Measurements from ENCODE around the gene ZNF83.
"Not testable (repeated sequence)": the region's sequence is repeated elsewhere in the genome, so short reads cannot be mapped to it uniquely, and the experiment has no call there.

Gene ZNF83

DNA sequence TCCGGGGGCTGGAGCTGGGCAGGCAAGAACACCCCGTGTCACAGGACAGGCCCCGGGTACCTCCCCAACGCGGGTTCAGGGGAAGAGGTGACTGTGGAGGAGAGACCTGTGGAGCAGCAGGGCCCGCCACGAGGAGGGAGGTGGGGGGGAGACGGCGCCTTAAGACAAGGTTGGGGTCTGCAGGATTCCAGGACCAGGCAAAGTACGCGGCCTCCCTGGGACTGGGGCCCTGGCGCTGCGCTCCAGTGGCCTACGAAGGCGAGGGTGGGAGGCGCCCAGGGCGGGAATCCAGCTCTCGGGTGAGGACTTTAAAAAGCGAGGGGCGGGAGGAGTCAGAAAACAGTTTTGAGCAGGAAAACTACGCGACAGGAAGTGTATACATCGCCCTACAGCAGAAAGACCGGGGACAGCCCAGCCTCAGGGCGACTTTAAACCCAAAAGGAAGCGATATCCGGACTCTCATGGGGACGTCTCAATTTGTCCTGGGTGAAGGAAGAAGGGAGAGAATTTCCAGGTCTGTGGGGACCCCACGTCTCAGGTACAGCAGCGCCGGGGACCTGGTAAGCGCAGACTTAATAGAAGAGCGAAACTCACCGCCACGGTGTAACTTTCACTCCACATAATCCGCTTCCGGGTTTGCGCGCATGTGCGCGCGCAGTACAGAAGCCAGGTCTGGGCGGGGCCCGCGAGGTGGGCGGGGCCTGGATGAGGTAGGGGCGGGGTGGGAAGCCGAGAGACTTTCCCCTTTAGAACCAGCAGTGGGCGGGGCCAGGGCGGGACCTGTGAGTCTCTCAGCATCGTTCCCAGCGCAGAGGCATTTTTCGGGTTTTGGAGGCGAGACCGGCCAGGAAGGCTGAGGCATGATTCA is at the start of gene ZNF83:
ZNF83 (minus strand) TSS at position 638 of the 868 bp plus-strand sequence.
- DNase-seq (ENCODE audit: low spot score): peak; percentile 93

- DNase-seq (ENCODE audit: low spot score): no peak
Observed at GRCh38 chr19:52687684-52688083, 49.5 kb upstream of the ZNF83 start.

DNA sequence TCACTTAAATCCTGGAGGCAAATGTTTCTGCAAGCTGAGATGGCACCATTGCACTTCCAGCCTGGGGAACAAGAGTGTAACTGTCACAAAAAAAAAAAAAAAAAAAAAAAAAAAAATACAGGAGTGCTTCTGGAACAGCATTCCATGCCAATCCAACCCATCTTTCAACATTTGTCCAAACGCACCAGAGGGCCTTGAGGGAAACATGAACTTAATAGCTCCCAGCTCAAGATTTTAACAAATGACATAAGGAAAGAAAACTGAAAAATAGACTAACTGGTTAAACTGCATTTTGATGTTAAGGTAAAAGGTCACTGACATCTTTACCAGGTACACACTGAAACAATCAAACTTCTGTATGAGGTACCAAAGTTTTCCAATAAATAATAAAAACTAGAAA is 47.7 kb upstream of the ZNF83 start:
- no peak for DNase-seq (ENCODE audit: low spot score)

DNA sequence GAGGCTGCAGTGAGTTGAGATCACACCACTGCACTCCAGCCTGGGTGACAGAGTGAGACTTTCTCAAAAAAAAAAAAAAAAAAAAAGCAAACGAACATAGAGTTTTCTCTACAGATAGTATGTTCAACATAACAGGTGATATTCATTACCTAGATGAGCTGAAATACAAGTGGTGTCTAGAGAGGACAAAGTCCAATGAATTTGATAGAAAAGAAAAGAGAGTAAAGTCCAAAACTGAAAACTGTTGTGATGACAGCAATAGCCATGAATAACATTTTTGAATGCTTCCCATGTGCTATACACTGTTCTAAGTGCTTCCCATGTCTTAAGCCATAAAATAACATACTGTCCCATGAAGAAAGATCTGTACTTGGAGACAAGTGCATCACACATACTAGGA is 43.1 kb upstream of the ZNF83 start:
- DNase-seq (ENCODE audit: low spot score): not testable (repeated sequence)

GRCh38 chr19:52679598-52679997 is 41.4 kb upstream of the ZNF83 start:
- no peak for DNase-seq (ENCODE audit: low spot score)

GRCh38 chr19:52675239-52675638 is 37.1 kb upstream of the ZNF83 start:
- not testable (repeated sequence) for DNase-seq (ENCODE audit: low spot score)

GRCh38 chr19:52673014-52673413 is 34.9 kb upstream of the ZNF83 start:
- DNase-seq (ENCODE audit: low spot score): no peak

GRCh38 chr19:52670046-52670445 is 31.9 kb upstream of the ZNF83 start:
- DNase-seq (ENCODE audit: low spot score): no peak

- DNase-seq (ENCODE audit: low spot score): no peak
Observed at GRCh38 chr19:52669586-52669985, 31.4 kb upstream of the ZNF83 start.

- no peak for DNase-seq (ENCODE audit: low spot score)
Observed at GRCh38 chr19:52667972-52668371, 29.8 kb upstream of the ZNF83 start.

GRCh38 chr19:52666506-52666905 is 28.4 kb upstream of the ZNF83 start:
- no peak for DNase-seq (ENCODE audit: low spot score)

- no peak for DNase-seq (ENCODE audit: low spot score)
Observed at GRCh38 chr19:52665529-52665928, 27.4 kb upstream of the ZNF83 start.

GRCh38 chr19:52665027-52665426 is 26.9 kb upstream of the ZNF83 start:
- no peak for DNase-seq (ENCODE audit: low spot score)

- no peak for DNase-seq (ENCODE audit: low spot score)
Observed at GRCh38 chr19:52664461-52664860, 26.3 kb upstream of the ZNF83 start.

GRCh38 chr19:52662631-52663030 is 24.5 kb upstream of the ZNF83 start:
- no peak for DNase-seq (ENCODE audit: low spot score)

DNA sequence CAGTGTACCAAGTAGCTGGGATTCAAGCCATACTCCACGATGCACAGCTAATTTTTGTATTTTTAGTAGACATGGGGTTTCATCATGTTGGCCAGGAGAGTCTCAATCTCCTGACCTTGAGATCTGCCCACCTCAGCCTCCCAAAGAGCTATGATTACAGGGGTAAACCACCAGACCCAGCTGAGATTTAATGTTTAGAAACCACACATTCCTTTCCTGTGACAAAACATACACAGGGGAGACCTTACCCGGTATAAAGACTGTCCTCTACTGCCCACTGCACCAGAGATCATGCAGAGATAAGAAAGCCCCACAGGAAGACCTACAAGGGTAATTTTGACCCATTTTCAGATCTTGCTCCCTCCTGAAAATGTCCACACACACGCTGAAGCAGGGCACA is 22.8 kb upstream of the ZNF83 start:
- no peak for DNase-seq (ENCODE audit: low spot score)

DNA sequence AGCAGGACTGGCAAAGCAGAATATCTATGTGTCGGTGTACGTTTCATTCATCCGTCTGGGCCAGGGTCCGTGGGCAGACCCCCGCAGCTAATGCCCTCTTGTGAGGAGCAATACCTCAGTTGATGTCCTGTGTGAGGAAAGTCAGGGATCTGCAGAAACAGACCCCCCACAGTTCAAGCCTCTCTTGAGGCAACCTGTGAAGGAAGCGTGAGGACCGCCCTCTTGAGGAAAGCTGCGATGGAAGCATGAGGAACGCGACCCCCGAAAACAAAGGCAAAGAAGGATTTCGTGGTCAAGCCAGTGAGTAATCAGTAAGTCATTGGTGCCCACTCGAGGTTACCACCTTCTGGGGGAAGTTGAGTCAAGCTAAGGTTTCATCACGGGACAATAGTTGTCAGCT is 20.9 kb upstream of the ZNF83 start:
- DNase-seq (ENCODE audit: low spot score): no peak

DNA sequence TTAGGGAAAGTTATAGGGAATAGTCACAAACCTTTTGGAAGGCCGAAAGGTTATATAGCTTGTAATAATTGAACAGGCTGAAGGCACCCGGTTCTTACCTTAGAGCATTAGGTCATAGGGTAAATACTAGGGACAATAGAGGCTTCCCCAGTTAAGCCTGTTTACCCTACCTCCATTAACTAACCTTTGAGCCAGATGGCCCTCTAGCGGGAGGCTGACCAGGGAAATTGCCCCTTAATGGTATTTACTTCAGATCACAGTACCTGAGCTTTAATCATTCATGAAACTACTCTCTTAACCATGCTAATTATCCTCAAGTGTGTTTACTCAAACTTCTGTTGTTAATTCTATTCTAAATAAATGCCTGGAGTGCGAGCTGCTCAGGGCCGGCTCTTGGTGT is 20.4 kb upstream of the ZNF83 start:
- DNase-seq (ENCODE audit: low spot score): no peak

- DNase-seq (ENCODE audit: low spot score): no peak
Observed at GRCh38 chr19:52653161-52653560, 15.0 kb upstream of the ZNF83 start.

DNA sequence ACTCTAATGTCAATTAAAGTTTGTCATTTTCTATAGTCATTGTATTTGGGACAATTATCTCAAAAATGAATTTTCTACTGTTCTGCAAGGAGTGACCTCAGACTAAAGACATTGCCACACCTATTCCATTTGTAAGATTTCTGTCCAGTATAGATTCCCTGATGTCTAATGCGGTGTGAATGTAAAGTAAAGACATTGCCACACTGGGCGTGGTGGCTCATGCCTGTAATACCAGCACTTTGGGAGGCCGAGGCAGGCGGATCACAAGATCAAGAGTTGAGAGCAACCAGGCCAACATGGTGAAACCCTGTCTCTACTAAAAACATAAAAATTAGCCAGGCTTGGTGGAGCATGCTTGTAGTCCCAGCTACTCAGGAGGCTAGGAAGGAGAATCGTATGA is 13.8 kb upstream of the ZNF83 start:
- no peak for DNase-seq (ENCODE audit: low spot score)

DNA sequence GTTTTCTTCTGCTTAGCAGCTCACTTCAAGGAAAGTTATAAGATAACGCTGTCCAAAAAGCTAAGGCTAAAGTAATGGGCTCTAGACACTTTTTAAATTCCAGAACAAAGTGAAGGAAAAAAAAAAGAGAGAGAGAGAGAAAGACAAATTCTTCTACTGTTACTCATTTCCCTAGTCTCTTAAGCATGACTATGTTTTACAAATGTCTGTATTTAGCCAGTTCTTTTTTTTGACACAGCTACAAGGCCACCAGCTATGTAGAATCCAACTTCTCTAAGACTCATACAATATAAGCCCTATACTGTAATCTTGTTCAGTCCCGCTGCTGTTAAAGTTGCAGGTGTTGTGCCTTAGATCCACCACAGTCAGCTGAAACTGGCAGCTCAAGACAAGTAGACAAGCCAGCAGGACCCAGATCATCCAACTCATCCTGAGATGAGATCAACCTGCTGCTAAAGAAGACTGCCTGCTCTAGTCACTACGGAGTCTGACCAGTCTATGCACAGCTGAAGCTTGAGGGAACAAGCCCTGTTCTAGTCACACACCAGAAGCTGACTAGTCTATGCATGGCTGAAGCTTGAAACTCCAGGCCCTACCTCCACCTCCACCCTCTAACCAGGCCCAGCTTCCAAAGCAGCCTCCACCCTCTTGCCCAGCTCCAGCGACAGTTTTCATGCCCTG is 10.3 kb upstream of the ZNF83 start:
- DNase-seq (ENCODE audit: low spot score): no peak

- DNase-seq (ENCODE audit: low spot score): no peak
Observed at GRCh38 chr19:52646571-52647217, 8.5 kb upstream of the ZNF83 start.

DNA sequence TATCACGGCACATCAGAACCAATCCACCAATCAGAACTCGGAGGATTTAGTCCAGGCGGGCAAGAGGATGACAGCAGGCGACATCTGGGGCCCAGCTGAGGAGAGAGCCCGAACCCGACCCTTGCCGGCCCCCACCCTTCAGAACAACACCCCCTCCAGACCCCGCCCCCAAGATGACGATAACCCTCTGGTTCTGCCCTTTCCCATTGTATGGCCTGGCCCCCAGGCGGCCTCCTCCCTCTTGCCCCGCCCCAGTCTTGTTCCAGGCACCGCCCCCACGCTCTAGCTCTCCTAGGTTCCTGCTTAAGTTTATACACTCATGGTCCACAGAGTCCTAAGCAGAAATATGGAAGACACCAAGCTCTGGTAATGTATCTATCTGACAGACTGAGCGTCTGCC is 2.8 kb upstream of the ZNF83 start:
- no peak for DNase-seq (ENCODE audit: low spot score)

All from Ammon's horn (tissue), 1 donor.